ENCODE results near the gene DNAH1.

GRCh38 chr3:52406791-52407510, 90.8 kb downstream of the DNAH1 start:
- TF ChIP-seq, protein P1, sequence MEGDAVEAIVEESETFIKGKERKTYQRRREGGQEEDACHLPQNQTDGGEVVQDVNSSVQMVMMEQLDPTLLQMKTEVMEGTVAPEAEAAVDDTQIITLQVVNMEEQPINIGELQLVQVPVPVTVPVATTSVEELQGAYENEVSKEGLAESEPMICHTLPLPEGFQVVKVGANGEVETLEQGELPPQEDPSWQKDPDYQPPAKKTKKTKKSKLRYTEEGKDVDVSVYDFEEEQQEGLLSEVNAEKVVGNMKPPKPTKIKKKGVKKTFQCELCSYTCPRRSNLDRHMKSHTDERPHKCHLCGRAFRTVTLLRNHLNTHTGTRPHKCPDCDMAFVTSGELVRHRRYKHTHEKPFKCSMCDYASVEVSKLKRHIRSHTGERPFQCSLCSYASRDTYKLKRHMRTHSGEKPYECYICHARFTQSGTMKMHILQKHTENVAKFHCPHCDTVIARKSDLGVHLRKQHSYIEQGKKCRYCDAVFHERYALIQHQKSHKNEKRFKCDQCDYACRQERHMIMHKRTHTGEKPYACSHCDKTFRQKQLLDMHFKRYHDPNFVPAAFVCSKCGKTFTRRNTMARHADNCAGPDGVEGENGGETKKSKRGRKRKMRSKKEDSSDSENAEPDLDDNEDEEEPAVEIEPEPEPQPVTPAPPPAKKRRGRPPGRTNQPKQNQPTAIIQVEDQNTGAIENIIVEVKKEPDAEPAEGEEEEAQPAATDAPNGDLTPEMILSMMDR (IDR thresholded peaks at IDR 0.05), result no peak
- TF ChIP-seq POLR2AphosphoS5 (IDR thresholded peaks at IDR 0.05; ENCODE audit: low read depth, low read length) (no peak), SIN3A (IDR thresholded peaks at IDR 0.05; ENCODE audit: borderline replicate concordance, insufficient read depth, low read depth, low read length) (no peak), REST (IDR thresholded peaks at IDR 0.05; ENCODE audit: insufficient read depth in 1 of 2, low read depth in 2 of 2, low read length in 1 of 2) (no peak), TCF7L2 (IDR thresholded peaks at IDR 0.05; ENCODE audit: low read depth, low read length) (no peak)

Data from Panc1 (cell line).